GM12878 (cell line): Measurements from ENCODE around the gene ACSL3. TPM values are rescaled to one million over a fixed set of nuclear protein-coding genes. Genes with fewer than 3 reads are reported as not detected.

ENCODE experiments used
- ATAC-seq: fragments of 200-7000 bp; cut with Tn5 transposase; 3 replicates; pipeline ENCODE4 v1.9.1; 2020; ENCODE audit warnings: mild to moderate bottlenecking, moderate library complexity
- BruUV-seq: library from RNA; stranded (reverse); fragments of 400-500 nt; replicated peaks from 2 replicates; lab custom pipeline; 2021; lab: Mats Ljungman, UMichigan
- CTCF ChIA-PET: fragments of 300-600 bp; sonication (Branson Sonifier 250); formaldehyde crosslinking; extraction: SDS; loops from one replicate; lab custom pipeline; 2021; ENCODE audit warnings: inconsistent platforms; lab: Yijun Ruan, JAX
- POLR2A ChIA-PET: fragments of 350-600 bp; formaldehyde crosslinking; extraction: SDS; loops from one replicate; lab custom pipeline; 2021; ENCODE audit warnings: inconsistent platforms; lab: Charles Lee
- RAD21 ChIA-PET: fragments of 300-600 bp; sonication (Branson Sonifier 250); formaldehyde crosslinking; loops from one replicate; lab custom pipeline; 2023; ENCODE audit warnings: antibody characterized with exemption; ENCODE audit not compliant: unreplicated experiment; lab: Charles Lee
- SMC1A ChIA-PET: fragments of 300-600 bp; sonication (Branson Sonifier 250); formaldehyde crosslinking; loops from one replicate; lab custom pipeline; 2023; ENCODE audit not compliant: unreplicated experiment, uncharacterized antibody; lab: Charles Lee
- DNase-seq: peaks from one replicate; pipeline ENCODE4 v3.0.0-alpha.2; 2011; ENCODE audit warnings: low read depth, low spot score
- FAIRE-seq: peaks from 3 replicates; lab custom pipeline; 2011; peaks lifted over from hg19 to GRCh38; lab: Jason Lieb, UNC
- H2AFZ ChIP-seq: 2 replicates; pipeline ENCODE4 v1.6.0; 2011; ENCODE audit warnings: low read depth, low read length, control low read depth; ENCODE audit not compliant: control insufficient read depth
- H3K27ac ChIP-seq: 2 replicates; pipeline ENCODE4 v1.5.1; 2011; ENCODE audit warnings: control low read depth; ENCODE audit not compliant: control insufficient read depth, insufficient read depth
- H3K27me3 ChIP-seq, 2 experiments: replicated peaks in 1 of 2; 2 replicates each; pipeline versions ENCODE4 v1.6.0 to v1.6.1; 2011; ENCODE audit warnings: low read length in 1 of 2; ENCODE audit not compliant: control insufficient read depth in 2 of 2, insufficient read depth in 2 of 2
- H3K36me3 ChIP-seq, 2 experiments: 2 replicates each; pipeline ENCODE4 v1.5.1; 2011; ENCODE audit warnings: low read length in 1 of 2; ENCODE audit not compliant: control insufficient read depth in 2 of 2, insufficient read depth in 2 of 2
- H3K4me1 ChIP-seq: 2 replicates; pipeline ENCODE4 v1.6.1; 2011; ENCODE audit warnings: mild to moderate bottlenecking, low read length, moderate library complexity, mixed read lengths; ENCODE audit not compliant: control insufficient read depth, insufficient read depth
- H3K4me2 ChIP-seq: 2 replicates; pipeline ENCODE4 v1.6.0; 2011; ENCODE audit warnings: control low read depth; ENCODE audit not compliant: control insufficient read depth, insufficient read depth
- H3K4me3 ChIP-seq: fragments of 200-600 bp; sonication (generic); 2 replicates; pipeline ENCODE4 v1.5.1; 2016
- H3K79me2 ChIP-seq: 2 replicates; pipeline ENCODE4 v1.6.0; 2011; ENCODE audit warnings: low read length; ENCODE audit not compliant: control insufficient read depth, insufficient read depth
- H3K9ac ChIP-seq: 2 replicates; pipeline ENCODE4 v1.8.0; 2011; ENCODE audit warnings: low read length, control low read depth, mixed read lengths; ENCODE audit not compliant: control insufficient read depth, insufficient read depth
- H3K9me3 ChIP-seq: replicated peaks from 3 replicates; pipeline ENCODE4 v1.5.1; 2011; ENCODE audit warnings: mild to moderate bottlenecking, low read length; ENCODE audit not compliant: control insufficient read depth, insufficient read depth
- H4K20me1 ChIP-seq: 2 replicates; pipeline ENCODE4 v1.6.0; 2011; ENCODE audit not compliant: control insufficient read depth, insufficient read depth
- EZH2 ChIP-seq: IDR thresholded peaks from 2 replicates; pipeline ENCODE4 v1.6.1; 2012; ENCODE audit warnings: low read depth, mild to moderate bottlenecking, control low read depth, inconsistent platforms, low read length, borderline replicate concordance; ENCODE audit not compliant: control insufficient read depth
- HDGF ChIP-seq: fragments of 450-650 bp; IDR thresholded peaks from 2 replicates; pipeline ENCODE4 v1.6.1; 2016; ENCODE audit warnings: antibody characterized with exemption
- JUND ChIP-seq: IDR thresholded peaks from 2 replicates; pipeline ENCODE4 v1.6.1; 2012; ENCODE audit warnings: low read depth, mild to moderate bottlenecking, low read length, improper control_type of control experiment, moderate library complexity
- NFYA ChIP-seq: IDR thresholded peaks from 2 replicates; pipeline ENCODE4 v1.6.1; 2011; ENCODE audit warnings: low read depth, mild to moderate bottlenecking, low read length, improper control_type of control experiment, borderline replicate concordance
- RAD51 ChIP-seq: fragments of 450-650 bp; IDR thresholded peaks from 2 replicates; pipeline ENCODE4 v1.6.1; 2016; ENCODE audit warnings: moderate library complexity, mild to moderate bottlenecking, inconsistent platforms
- SMAD5 ChIP-seq: IDR thresholded peaks from 2 replicates; pipeline ENCODE4 v1.6.1; 2016; ENCODE audit warnings: antibody characterized with exemption, low read depth
- SREBF1 ChIP-seq: IDR thresholded peaks from 2 replicates; pipeline ENCODE4 v1.6.1; 2012; ENCODE audit warnings: mild to moderate bottlenecking, low read length
- TARDBP ChIP-seq: IDR thresholded peaks from 2 replicates; pipeline ENCODE4 v1.6.1; 2016; ENCODE audit warnings: borderline replicate concordance
- WRNIP1 ChIP-seq: IDR thresholded peaks from 2 replicates; pipeline ENCODE4 v1.6.1; 2011; ENCODE audit warnings: low read depth, low read length, improper control_type of control experiment, borderline replicate concordance
- WGBS: methylation state at CpG from one replicate; pipeline ENCODE4 v1.1.6; 2016; ENCODE audit warnings: low lambda C conversion rate; ENCODE audit not compliant: insufficient replicate concordance, insufficient coverage; ENCODE audit errors: missing lambda C conversion rate; 5-methylcytosine and 5-hydroxymethylcytosine counted together
- in situ Hi-C: fragments of 300-500 bp; cut with MboI; formaldehyde crosslinking; loops from 9 replicates; pipeline ENCODE4 v1.14.3; 2018; ENCODE audit warnings: mixed read lengths
- intact Hi-C: fragments of 100-400 bp; cut with micrococcal nuclease; formaldehyde crosslinking; loops from one replicate; pipeline ENCODE4 v1.14.2; 2022; ENCODE audit not compliant: unreplicated experiment
- polyA plus RNA-seq, 11 experiments: library from polyadenylated mRNA; depleted of rRNA in 4 of 11; unstranded in 6 of 11; stranded (reverse) in 5 of 11; fragments of >200 nt; fragmentation: Nextera tagmentation in 4 of 11; fragmentation: Illumina TruSeq in 1 of 11; extraction: Ambion mirVana in 4 of 11; extraction: Trizol in 1 of 11; gene quantifications; 1 replicate in 1 of 11; 2 replicates in 10 of 11; pipeline versions ENCODE4 v1.2.1 to v1.2.3, GENCODE V29; 2011 to 2016; ENCODE audit warnings: inconsistent platforms in 2 of 11, missing spikeins in 2 of 11, low read depth in 1 of 11
- total RNA-seq, 4 experiments: library from RNA; depleted of rRNA in 3 of 4; stranded (reverse); fragments of >200 nt in 3 of 4; fragmentation: Illumina TruSeq in 1 of 4; extraction: Trizol in 1 of 4; gene quantifications; 2 replicates each; pipeline versions ENCODE4 v1.2.1 to v1.2.3, GENCODE V29; 2013 to 2021
- TF ChIP-seq, protein P1 (sequence below): fragments of 450-650 bp; IDR thresholded peaks from 2 replicates; pipeline ENCODE4 v1.6.1; 2014; ENCODE audit warnings: mild to moderate bottlenecking
- TF ChIP-seq, protein P2 (sequence below): IDR thresholded peaks from 2 replicates; pipeline ENCODE4 v1.6.1; 2012; ENCODE audit warnings: improper control_type of control experiment, low read depth, low read length; ENCODE audit not compliant: insufficient replicate concordance

ACSL3 gene
- total and polyA plus RNA-seq, 10 of the 15 experiments (the other 5 are each of a cell fraction or from before 2014, with no cell fraction given): 15.6 to 83.9 (median 56.7) TPM

DNA sequence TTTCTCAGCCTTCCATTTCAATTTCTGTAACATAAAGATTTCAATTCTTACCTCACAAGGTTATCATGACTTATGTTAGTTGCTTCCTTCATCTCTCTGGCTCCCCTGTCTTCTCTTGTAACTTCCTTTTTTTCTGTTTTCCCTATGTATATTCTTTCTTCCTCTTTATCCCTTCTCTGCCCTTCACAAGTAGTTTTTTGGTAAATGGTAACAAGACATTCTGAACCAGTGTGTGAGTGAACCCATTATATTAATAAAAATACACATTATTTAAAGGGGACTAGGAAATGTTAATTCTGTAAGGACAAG is 8.4 kb downstream of the ACSL3 start (continued):
- TF ChIP-seq WRNIP1 (no peak), TARDBP (no peak), SMAD5 (no peak), JUND (no peak), RAD51 (no peak), SREBF1 (no peak), NFYA (no peak)
- TF ChIP-seq, protein P1, sequence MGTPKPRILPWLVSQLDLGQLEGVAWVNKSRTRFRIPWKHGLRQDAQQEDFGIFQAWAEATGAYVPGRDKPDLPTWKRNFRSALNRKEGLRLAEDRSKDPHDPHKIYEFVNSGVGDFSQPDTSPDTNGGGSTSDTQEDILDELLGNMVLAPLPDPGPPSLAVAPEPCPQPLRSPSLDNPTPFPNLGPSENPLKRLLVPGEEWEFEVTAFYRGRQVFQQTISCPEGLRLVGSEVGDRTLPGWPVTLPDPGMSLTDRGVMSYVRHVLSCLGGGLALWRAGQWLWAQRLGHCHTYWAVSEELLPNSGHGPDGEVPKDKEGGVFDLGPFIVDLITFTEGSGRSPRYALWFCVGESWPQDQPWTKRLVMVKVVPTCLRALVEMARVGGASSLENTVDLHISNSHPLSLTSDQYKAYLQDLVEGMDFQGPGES: no peak

DNA sequence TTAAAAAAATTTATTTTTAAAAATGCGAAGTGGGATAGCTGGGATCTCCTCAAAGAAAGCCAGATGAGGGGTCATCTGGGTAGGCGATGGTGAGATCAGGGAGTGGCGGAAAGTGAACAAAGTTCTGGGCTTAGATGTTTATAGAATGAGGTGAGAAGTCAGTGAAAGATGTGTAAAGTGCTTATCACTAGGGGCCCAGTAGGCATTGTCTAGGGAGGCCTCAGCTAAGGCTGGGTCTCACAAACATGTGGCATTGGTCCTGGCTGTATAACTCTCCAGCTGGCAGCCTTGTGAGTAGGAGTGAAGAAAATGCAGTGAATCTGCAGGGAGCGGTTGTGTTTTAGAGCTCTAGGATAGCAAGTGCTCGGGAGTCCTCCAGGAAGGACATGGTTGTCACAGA is 10.5 kb downstream of the ACSL3 start:
- BruUV-seq: no TSS peak
- no peak overlapping the region for H3K4me2 ChIP-seq
- no peaks in the 10 kb centered on the region for H4K20me1 ChIP-seq
- ATAC-seq (peak; percentile 31; the same call in 2 of the 3 replicates), FAIRE-seq (no peak), DNase-seq (no peak)
- TF ChIP-seq, protein P2, sequence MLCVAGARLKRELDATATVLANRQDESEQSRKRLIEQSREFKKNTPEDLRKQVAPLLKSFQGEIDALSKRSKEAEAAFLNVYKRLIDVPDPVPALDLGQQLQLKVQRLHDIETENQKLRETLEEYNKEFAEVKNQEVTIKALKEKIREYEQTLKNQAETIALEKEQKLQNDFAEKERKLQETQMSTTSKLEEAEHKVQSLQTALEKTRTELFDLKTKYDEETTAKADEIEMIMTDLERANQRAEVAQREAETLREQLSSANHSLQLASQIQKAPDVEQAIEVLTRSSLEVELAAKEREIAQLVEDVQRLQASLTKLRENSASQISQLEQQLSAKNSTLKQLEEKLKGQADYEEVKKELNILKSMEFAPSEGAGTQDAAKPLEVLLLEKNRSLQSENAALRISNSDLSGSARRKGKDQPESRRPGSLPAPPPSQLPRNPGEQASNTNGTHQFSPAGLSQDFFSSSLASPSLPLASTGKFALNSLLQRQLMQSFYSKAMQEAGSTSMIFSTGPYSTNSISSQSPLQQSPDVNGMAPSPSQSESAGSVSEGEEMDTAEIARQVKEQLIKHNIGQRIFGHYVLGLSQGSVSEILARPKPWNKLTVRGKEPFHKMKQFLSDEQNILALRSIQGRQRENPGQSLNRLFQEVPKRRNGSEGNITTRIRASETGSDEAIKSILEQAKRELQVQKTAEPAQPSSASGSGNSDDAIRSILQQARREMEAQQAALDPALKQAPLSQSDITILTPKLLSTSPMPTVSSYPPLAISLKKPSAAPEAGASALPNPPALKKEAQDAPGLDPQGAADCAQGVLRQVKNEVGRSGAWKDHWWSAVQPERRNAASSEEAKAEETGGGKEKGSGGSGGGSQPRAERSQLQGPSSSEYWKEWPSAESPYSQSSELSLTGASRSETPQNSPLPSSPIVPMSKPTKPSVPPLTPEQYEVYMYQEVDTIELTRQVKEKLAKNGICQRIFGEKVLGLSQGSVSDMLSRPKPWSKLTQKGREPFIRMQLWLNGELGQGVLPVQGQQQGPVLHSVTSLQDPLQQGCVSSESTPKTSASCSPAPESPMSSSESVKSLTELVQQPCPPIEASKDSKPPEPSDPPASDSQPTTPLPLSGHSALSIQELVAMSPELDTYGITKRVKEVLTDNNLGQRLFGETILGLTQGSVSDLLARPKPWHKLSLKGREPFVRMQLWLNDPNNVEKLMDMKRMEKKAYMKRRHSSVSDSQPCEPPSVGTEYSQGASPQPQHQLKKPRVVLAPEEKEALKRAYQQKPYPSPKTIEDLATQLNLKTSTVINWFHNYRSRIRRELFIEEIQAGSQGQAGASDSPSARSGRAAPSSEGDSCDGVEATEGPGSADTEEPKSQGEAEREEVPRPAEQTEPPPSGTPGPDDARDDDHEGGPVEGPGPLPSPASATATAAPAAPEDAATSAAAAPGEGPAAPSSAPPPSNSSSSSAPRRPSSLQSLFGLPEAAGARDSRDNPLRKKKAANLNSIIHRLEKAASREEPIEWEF: no peak
- TF ChIP-seq EZH2 (no peak), HDGF (no peak)
- in situ Hi-C loops: no loop called here
- no peaks in the 10 kb centered on the region for H3K9me3 ChIP-seq
- ChIA-PET SMC1A (interaction anchor here (1.1 to 1.6 kb wide), 2 partner anchors 9 to 14 kb away, joined by 4 to 5 read pairs; no protein-coding TSS in a partner anchor), POLR2A (interaction anchor here (1.6 kb wide), 1 partner anchor 9 kb away, joined by 5 read pairs; no protein-coding TSS in a partner anchor), CTCF (interaction anchor here (0.6 to 1.1 kb wide), 4 partner anchors 14 to 180 kb away, joined by 3 read pairs; no protein-coding TSS in a partner anchor), RAD21 (no interaction called here)
- H2AFZ ChIP-seq: no peak overlapping the region
- H3K27ac ChIP-seq: no peak overlapping the region
- H3K4me3 ChIP-seq: no peak overlapping the region
- 98% methylated on average over 5 of the region's 5 CpGs for WGBS
- no peak overlapping the region for H3K9ac ChIP-seq
- no peaks in the 10 kb centered on the region for H3K27me3 ChIP-seq
- no peaks in the 10 kb centered on the region for H3K4me1 ChIP-seq
- no peaks in the 10 kb centered on the region for H3K36me3 ChIP-seq
- intact Hi-C loops: no loop called here
- peaks cover 53% of the 10 kb centered on the region for H3K79me2 ChIP-seq
